ENCODE measurements around the gene PSTPIP2. TPM values are rescaled to one million over a fixed set of nuclear protein-coding genes. Genes with fewer than 3 reads are reported as not detected.

The PSTPIP2 gene
- total and polyA plus RNA-seq, 9 of the 15 experiments (the other 6 are each of a cell fraction or from before 2014, with no cell fraction given): 14.0 to 45.7 (median 27.1) TPM

GRCh38 chr18:46060359-46060841 is 11.7 kb downstream of the PSTPIP2 start (continued):
- TF ChIP-seq NR0B1 (IDR thresholded peaks at IDR 0.05; ENCODE audit: partially characterized antibody) (no peak), ELF1 (tag; IDR thresholded peaks at IDR 0.05) (no peak), TCF15 (CRISPR knock-in tag; IDR thresholded peaks at IDR 0.05) (no peak), CBFA2T3 (IDR thresholded peaks at IDR 0.05) (peak; percentile 95), MAFK (IDR thresholded peaks at IDR 0.05; ENCODE audit: low read length) (no peak), KDM1A (IDR thresholded peaks at IDR 0.05) (no peak), ZBTB17 (CRISPR knock-in tag; IDR thresholded peaks at IDR 0.05) (no peak), ZKSCAN3 (CRISPR knock-in tag; IDR thresholded peaks at IDR 0.05) (no peak), U2AF1 (optimal IDR thresholded peaks at IDR 0.05; ENCODE audit: low read depth, low read length) (no peak), HINFP (tag; conservative IDR thresholded peaks at IDR 0.05; ENCODE audit: low read depth) (no peak), ZHX1 (conservative IDR thresholded peaks at IDR 0.05; ENCODE audit: low read length) (no peak), ZNF253 (CRISPR knock-in tag; conservative IDR thresholded peaks at IDR 0.05) (no peak), SMARCA5 (IDR thresholded peaks at IDR 0.05) (no peak), POLR3A (IDR thresholded peaks at IDR 0.05; ENCODE audit: borderline replicate concordance, extremely low read depth, insufficient read depth, insufficient read length) (no peak), ELF4 (CRISPR knock-in tag; IDR thresholded peaks at IDR 0.05) (no peak), TCF7 (IDR thresholded peaks at IDR 0.05; ENCODE audit: borderline replicate concordance) (no peak), ZNF561 (CRISPR knock-in tag; conservative IDR thresholded peaks at IDR 0.05) (no peak), GATA2 (CRISPR knock-in tag; IDR thresholded peaks at IDR 0.05) (peak; percentile 55; the same call in 1 of the 2 replicates), CLOCK (CRISPR knock-in tag; IDR thresholded peaks at IDR 0.05; ENCODE audit: borderline replicate concordance) (no peak), ELF2 (CRISPR knock-in tag; IDR thresholded peaks at IDR 0.05) (no peak), ETS2 (tag; IDR thresholded peaks at IDR 0.05; ENCODE audit: borderline replicate concordance, poor library complexity, severe bottlenecking) (no peak), SAFB2 (IDR thresholded peaks at IDR 0.05; ENCODE audit: borderline replicate concordance, low read depth, low read length, severe bottlenecking) (no peak)
